Heart right ventricle (tissue), 16 donors: ENCODE measurements around the gene RPS6KA2. TPM values are rescaled to one million over a fixed set of nuclear protein-coding genes. Genes with fewer than 3 reads are reported as not detected.

ENCODE experiments used
- ATAC-seq, 8 donors: fragments of 200-7000 bp; cut with Tn5 transposase; one replicate each; pipeline ENCODE4 v1.9.1; 2020; ENCODE audit warnings: mild to moderate bottlenecking in 8 of 8, moderate library complexity in 8 of 8, moderate number of reproducible peaks in 1 of 8
- DNase-seq, 2 donors: peaks; one replicate each; pipeline ENCODE4 v3.0.0-alpha.2; 2020
- H3K27ac ChIP-seq, 10 donors: fragments of 200-600 bp; sonication (generic) in 2 of 10; one replicate each; pipeline versions ENCODE4 v1.5.0 to v1.8.0; 2020 to 2022; ENCODE audit warnings: mild to moderate bottlenecking in 3 of 10
- H3K27me3 ChIP-seq, 7 donors: fragments of 200-600 bp; one replicate each; pipeline ENCODE4 v1.8.0; 2021 to 2022; ENCODE audit warnings: mild to moderate bottlenecking in 2 of 7
- H3K36me3 ChIP-seq, 9 donors: fragments of 200-600 bp; sonication (generic) in 1 of 9; one replicate each; pipeline versions ENCODE4 v1.5.0 to v1.8.0; 2020 to 2022; ENCODE audit warnings: mild to moderate bottlenecking in 2 of 9
- H3K4me1 ChIP-seq, 9 donors: fragments of 200-600 bp; sonication (generic) in 1 of 9; one replicate each; pipeline versions ENCODE4 v1.5.0 to v1.8.0; 2020 to 2022; ENCODE audit warnings: mild to moderate bottlenecking in 4 of 9
- H3K4me3 ChIP-seq, 10 donors: fragments of 200-600 bp; sonication (generic) in 2 of 10; one replicate each; pipeline versions ENCODE4 v1.5.0 to v1.8.0; 2020 to 2022; ENCODE audit warnings: mild to moderate bottlenecking in 7 of 10, moderate library complexity in 2 of 10
- H3K9me3 ChIP-seq, 11 donors: fragments of 200-600 bp in 10 of 11; sonication (generic) in 2 of 11; one replicate each; pipeline versions ENCODE4 v1.5.0 to v1.8.0; 2013 to 2022; ENCODE audit warnings: mild to moderate bottlenecking in 2 of 11, control low read depth in 1 of 11, moderate library complexity in 1 of 11
- WGBS, 2 donors: extraction: QIAGEN DNeasy Blood & Tissue Kit; methylation state at CpG; one replicate each; pipeline ENCODE4 v1.1.7; 2013; ENCODE audit warnings: inconsistent platforms in 1 of 2; 5-methylcytosine and 5-hydroxymethylcytosine counted together
- intact Hi-C, 10 donors: fragments of 100-400 bp; cut with DNase I; formaldehyde crosslinking; loops; one replicate each; pipeline versions ENCODE4 v1.11.1 to v1.14.2; 2022
- polyA plus RNA-seq, 2 donors: library from polyadenylated mRNA; stranded (reverse); fragments of 200-250 nt; gene quantifications; one replicate each; pipeline ENCODE4 v1.2.3, GENCODE V29; 2013
- total RNA-seq, 10 donors: library from RNA; stranded (reverse); fragmentation: NEBNext Ultra II Directional in 3 of 10; extraction: Animal tissue kit (Norgen Biotek cat#: 25700) in 3 of 10; gene quantifications; one replicate each; pipeline versions ENCODE4 v1.2.1 to v1.2.4, GENCODE V29; 2021 to 2023
- TF ChIP-seq, protein P1 (sequence below), 9 donors: fragments of 200-600 bp; sonication (generic) in 2 of 9; IDR thresholded peaks; one replicate each; pipeline versions ENCODE4 v1.5.0 to v1.8.0; 2021 to 2022; ENCODE audit warnings: antibody characterized with exemption in 9 of 9, mild to moderate bottlenecking in 5 of 9, moderate library complexity in 1 of 9
- donor health status: Arrhythmogenic right ventricular cardiomyopathy.
- donor health status: ischemic (EF 13 %, LVEDD 7.1; RV severe dilation, severe dysfunction).
- donor health status: healthy with polysubstance abuse.
- donor health status: DM: no; HTN: yes; CAD: no.
- donor health status: DM: no; HTN: no; CAD: no.
- donor health status: ischemic (EF 25% LVEDD 6.9; RV normal size, moderate dysfunction).
- donor health status: ischemic (EF 25% LVEDD 5.7; RV mildly dilated, moderate dysfunction).
- donor health status: healthy.
- donor health status: DM: yes; HTN: yes; CAD: no.
- donor health status: Ischemic cardiomyopathy.
- donor health status: ischemic (EF 35%, LVEDD 5.7; RV mildly dilated, moderate dysfunction).
- donor health status: nonischemic (EF 11% LVEDD 7.7; RV severe dilation, severe dysfunction).
- donor health status: DM: yes; HTN: yes; CAD: no.
- donor health status: PGD.
- donor health status: ischemic (EF 29% LVEDD 5.4; RV normal size, mild dysfunction).
- donor health status: nonischemic (EF 23%, LVEDD 6.1; RV moderate dilation, normal function).

The RPS6KA2 gene
- total and polyA plus RNA-seq, 12 donors: 20.3 to 91.4 (median 73.7) TPM

DNA sequence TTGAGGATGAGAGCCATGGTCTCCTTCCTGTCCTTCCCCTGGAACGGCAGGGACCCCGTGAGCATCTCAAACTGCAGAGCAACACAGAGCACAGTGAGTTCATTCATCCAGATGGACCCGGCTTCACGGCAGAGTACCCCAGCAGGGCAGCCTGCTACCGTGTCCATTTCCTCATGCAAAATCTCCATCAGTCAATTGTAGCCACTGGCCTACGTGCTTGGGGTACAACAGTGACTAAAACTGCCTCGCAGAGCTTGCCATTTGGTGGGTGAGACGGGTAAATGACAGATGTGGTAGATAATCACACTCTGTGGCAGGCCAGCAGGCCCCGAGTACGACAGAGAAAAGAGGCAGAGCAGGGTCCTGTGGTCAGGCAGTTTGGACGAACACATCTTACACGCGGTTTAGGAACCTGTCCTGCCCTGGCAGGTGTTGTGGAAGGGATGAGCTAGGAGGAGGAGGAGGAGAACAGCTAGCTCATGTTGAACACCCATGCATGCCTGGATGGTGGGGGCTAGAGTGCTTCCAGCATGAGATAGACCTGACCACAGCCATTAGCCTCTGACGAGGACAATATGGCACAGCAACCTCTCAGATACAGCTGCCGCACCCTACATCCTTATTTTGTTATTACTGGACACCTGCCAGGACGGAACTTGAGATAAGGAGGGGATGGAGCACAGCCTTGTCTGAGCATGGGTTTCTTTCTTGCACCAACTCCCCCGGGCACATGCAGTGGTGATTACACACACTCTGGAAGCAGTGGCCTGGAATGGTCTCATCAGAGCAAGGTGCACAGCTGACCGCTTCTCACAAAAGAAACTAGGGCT is 136.2 kb downstream of the RPS6KA2 start:
- ATAC-seq (peak in 7 of 8 donors; percentile 15 to 49 (median 41)), DNase-seq (no peak)
- Histone ChIP-seq H3K4me3 (no peak overlapping the region), H3K36me3 (peaks cover 0 to 68% (median 19%) of the 10 kb centered on the region in 9 donors), H3K4me1 (peaks cover 6 to 36% (median 29%) of the 10 kb centered on the region in 9 donors), H3K9me3 (no peaks in the 10 kb centered on the region), H3K27me3 (no peaks in the 10 kb centered on the region), H3K27ac (no peak overlapping the region)
- intact Hi-C loops: loop anchor here in 1 of 10 donors (10.0 kb wide), 1 partner anchor 54 kb away; no protein-coding TSS in a partner anchor
- WGBS, 2 donors: 74 to 77% methylated on average over 18 of the region's 18 CpGs
- TF ChIP-seq, protein P1, sequence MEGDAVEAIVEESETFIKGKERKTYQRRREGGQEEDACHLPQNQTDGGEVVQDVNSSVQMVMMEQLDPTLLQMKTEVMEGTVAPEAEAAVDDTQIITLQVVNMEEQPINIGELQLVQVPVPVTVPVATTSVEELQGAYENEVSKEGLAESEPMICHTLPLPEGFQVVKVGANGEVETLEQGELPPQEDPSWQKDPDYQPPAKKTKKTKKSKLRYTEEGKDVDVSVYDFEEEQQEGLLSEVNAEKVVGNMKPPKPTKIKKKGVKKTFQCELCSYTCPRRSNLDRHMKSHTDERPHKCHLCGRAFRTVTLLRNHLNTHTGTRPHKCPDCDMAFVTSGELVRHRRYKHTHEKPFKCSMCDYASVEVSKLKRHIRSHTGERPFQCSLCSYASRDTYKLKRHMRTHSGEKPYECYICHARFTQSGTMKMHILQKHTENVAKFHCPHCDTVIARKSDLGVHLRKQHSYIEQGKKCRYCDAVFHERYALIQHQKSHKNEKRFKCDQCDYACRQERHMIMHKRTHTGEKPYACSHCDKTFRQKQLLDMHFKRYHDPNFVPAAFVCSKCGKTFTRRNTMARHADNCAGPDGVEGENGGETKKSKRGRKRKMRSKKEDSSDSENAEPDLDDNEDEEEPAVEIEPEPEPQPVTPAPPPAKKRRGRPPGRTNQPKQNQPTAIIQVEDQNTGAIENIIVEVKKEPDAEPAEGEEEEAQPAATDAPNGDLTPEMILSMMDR (IDR thresholded peaks at IDR 0.05): no peak

GRCh38 chr6:166489301-166490155 is 137.5 kb downstream of the RPS6KA2 start:
- H3K36me3 ChIP-seq: peaks cover 0 to 68% (median 10%) of the 10 kb centered on the region in 9 donors
- no peaks in the 10 kb centered on the region for H3K9me3 ChIP-seq
- TF ChIP-seq, protein P1 (IDR thresholded peaks at IDR 0.05): no peak
- H3K4me1 ChIP-seq: peaks cover 6 to 38% (median 29%) of the 10 kb centered on the region in 9 donors
- ATAC-seq: no peak
- H3K27ac ChIP-seq: no peak overlapping the region
- no peak overlapping the region for H3K4me3 ChIP-seq
- DNase-seq: no peak
- H3K27me3 ChIP-seq: no peaks in the 10 kb centered on the region
- intact Hi-C loops: loop anchor here in 3 of 10 donors (2.0 to 10.0 kb wide), 3 partner anchors 55 to 135 kb away; partner anchors contain the start of gene RPS6KA2 (in 1 of the 3)
- 82 to 87% methylated on average over 11 of the region's 11 CpGs for WGBS, 2 donors

DNA sequence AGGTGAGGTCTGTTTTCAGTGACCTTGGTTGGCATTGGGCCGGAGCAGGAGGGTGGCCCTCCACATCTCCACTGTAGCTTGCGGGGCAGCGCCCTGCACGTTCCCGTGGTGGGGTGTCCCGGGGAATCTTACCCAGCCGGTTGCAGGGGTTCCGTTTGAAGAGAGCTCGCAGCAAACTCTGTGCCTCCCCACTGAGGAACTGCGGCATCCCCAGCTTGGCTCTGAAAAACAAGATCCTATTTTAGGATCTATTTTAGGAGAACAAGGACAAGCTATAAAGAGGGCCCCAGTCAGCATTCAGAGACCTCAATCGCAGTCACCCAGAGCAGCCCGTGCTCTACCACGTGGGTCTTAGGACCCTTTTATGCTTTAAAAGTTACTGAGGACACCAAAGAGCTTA is 138.3 kb downstream of the RPS6KA2 start:
- Histone ChIP-seq H3K9me3 (no peaks in the 10 kb centered on the region), H3K27ac (peak overlapping the region; percentile 18 to 88 (median 59)), H3K4me3 (peak overlapping the region in 2 of 10 donors; percentile 2 to 5), H3K36me3 (peaks cover 0 to 68% (median 10%) of the 10 kb centered on the region in 9 donors), H3K27me3 (no peaks in the 10 kb centered on the region), H3K4me1 (peaks cover 6 to 38% (median 29%) of the 10 kb centered on the region in 9 donors)
- WGBS, 2 donors: 74 to 85% methylated on average over 13 of the region's 13 CpGs
- TF ChIP-seq, protein P1 (IDR thresholded peaks at IDR 0.05): no peak
- no peak for DNase-seq
- intact Hi-C loops: loop anchor here in 2 of 10 donors (2.0 to 10.0 kb wide), 2 partner anchors 68 to 136 kb away; partner anchors contain the start of gene RPS6KA2 (in 1 of the 2)
- peak in 4 of 8 donors; percentile 22 to 50 (median 22) for ATAC-seq
